ENCODE data around the gene SLC6A8.

Gene SLC6A8

GRCh38 chrX:153648358-153649177 is 39.2 kb upstream of the SLC6A8 start:
- no peak for DNase-seq

DNA sequence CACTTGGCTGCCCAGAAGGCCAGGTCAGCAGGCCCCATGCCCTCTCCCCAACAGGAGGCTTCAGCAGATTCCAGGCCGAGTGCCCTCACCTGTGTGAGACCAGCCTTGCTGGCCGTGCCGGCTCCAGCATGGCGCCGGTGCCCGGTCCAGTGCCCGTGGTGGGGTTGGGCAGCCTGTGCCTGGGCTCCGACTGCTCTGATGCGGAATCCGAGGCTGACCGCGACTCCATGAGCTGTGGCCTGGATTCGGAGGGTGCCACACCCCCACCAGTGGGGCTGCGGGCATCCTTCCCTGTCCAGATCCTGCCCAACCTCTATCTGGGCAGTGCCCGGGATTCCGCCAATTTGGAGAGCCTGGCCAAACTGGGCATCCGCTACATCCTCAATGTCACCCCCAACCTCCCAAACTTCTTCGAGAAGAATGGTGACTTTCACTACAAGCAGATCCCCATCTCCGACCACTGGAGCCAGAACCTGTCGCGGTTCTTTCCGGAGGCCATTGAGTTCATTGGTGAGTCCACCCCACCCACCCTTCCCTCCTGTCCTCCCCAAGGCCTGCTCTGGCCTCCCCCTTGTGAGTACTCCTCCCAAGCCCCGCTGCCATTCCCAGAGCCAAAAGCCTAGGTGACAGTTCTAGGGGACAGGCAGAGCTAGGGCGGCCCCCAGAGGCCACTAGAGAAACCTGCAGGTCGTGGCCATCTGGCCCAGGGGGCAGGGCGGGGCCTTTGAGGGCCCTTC is 38.4 kb upstream of the SLC6A8 start:
- DNase-seq = peak in 1 of 2 experiments; percentile 18

DNA sequence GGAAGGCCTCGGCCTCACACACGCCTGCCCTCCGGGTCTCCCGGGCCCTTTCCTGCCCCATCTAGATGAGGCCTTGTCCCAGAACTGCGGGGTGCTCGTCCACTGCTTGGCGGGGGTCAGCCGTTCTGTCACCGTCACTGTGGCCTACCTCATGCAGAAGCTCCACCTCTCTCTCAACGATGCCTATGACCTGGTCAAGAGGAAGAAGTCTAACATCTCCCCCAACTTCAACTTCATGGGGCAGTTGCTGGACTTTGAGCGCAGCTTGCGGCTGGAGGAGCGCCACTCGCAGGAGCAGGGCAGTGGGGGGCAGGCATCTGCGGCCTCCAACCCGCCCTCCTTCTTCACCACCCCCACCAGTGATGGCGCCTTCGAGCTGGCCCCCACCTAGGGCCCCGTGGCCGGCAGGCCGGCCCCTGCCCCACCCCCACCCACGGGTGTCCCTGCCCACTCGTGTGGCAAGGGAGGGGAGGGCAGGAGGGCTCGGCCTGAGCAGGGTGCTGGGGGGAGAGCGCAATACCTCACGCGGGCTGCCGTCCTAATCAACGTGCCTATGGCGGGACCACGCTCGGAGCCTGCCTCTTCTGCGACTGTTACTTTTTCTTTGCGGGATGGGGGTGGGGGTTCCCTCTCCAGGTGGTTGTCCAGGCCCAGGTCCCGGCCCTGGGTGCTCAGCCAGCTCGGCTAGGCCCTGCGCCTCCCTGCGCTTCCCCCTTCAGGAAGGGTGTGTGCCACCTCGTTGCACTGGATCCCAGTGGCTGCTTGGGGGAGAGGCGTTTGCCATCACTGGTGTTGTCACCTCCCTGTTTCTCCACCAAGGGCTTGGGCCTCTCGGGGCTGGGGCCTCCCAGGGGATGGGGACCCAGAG is 37.6 kb upstream of the SLC6A8 start:
- no peak for DNase-seq

GRCh38 chrX:153650959-153651358 is 36.8 kb upstream of the SLC6A8 start:
- DNase-seq = no peak

DNA sequence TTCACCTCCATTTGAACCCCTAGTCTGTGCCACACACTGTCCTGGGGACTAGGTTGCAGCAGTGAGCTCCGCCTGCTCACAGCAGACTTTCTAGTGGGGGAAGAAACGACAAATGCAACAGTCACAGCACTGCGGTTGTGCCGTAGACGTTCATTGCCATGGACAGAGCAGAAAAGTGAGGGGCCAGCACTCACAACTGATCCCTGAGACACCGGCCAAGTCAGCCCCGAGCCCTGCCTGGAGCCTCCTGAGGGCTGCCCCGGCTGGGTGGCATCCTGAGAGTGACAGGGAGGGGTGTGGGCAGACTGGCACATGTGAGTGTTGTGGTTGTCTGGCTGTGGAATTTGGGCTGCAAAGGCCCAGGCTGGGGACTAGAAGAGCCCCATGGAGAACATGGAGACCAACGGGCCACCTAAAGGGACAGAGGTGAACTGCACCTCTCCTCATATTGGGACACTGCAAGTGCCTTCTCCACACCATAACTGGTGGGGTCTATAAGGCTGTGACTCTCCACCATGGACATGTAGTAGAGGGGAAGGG is 36.1 kb upstream of the SLC6A8 start:
- DNase-seq = no peak

DNA sequence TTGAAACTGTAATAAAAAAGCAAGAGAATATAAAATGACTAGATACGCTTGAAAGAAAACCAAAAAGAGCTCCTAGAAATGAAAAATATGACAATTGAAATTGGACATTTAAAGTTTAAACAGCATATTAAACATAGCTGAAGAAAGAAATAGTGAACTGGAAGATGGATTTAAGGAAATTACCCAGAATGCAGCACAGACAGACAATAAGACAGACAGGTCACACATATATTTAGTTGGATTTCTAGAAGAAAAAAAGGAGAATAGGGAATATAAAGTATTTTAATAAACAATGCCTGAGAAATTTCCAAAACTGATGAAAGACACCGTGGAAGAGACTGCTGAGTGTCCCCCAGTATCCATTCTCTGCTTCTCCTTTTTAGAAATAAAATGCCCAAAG is 34.2 kb upstream of the SLC6A8 start:
- DNase-seq = no peak

GRCh38 chrX:153657161-153657560 is 30.6 kb upstream of the SLC6A8 start:
- DNase-seq = no peak

DNA sequence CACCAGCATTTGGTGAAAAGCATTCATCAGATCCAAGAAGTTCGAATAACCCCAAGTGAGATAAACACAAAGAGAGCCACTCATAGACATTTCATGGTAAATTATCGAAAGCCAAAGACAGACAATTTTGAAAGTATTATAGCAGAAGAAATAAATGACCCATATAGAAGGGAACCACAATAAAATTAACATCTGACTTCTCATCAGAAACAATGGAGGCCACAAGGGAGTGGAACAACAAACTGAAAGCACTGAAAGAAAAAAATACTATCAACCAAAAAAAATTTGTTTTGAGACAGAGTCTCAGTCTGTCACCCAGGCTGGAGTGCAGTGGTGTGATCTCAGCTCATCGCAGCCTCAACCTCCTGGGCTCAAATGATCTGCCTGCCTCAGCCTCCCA is 28.5 kb upstream of the SLC6A8 start:
- no peak for DNase-seq

DNA sequence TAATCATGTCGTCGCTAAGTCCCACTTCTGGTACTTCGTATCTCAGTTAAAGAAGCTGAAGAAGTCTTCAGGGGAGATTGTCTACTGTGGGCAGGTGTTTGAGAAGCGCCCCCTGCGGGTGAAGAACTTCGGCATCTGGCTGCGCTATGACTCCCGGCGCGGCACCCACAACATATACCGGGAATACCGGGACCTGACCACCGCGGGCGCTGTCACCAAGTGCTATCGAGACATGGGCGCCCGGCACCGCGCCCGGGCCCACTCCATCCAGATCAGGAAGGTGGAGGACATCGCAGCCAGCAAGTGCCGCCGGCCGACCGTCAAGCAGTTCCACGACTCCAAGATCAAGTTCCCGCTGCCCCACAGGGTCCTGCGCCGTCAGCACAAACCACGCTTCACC is 25.5 kb upstream of the SLC6A8 start:
- peak; percentile 41 to 58 for DNase-seq

GRCh38 chrX:153665726-153666306 is 21.9 kb upstream of the SLC6A8 start:
- no peak for DNase-seq

- no peak for DNase-seq
Measured at GRCh38 chrX:153667281-153667955, 20.3 kb upstream of the SLC6A8 start.

DNA sequence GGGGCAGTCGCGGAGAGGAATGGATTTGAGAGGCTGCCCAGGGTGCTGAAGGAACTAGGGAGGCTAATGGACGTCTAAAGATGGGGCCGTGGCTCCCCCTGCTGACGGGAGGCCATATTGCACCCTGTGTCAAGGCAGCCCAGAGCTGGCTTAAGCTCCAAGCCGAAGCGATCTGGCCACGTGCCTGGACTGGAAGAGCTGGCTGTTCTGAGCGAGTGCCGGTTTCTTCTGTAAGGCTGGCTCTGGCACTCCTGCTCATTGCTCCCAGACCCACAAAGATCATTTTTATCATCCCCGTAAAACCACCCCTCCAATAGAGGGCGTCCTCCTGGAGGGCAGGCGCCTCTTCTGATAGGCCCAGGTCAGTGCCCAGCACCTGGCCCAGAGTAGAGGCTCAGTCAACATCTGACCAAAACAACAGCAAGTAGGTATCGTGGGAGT is 19.8 kb upstream of the SLC6A8 start:
- peak; percentile 63 to 74 for DNase-seq

DNA sequence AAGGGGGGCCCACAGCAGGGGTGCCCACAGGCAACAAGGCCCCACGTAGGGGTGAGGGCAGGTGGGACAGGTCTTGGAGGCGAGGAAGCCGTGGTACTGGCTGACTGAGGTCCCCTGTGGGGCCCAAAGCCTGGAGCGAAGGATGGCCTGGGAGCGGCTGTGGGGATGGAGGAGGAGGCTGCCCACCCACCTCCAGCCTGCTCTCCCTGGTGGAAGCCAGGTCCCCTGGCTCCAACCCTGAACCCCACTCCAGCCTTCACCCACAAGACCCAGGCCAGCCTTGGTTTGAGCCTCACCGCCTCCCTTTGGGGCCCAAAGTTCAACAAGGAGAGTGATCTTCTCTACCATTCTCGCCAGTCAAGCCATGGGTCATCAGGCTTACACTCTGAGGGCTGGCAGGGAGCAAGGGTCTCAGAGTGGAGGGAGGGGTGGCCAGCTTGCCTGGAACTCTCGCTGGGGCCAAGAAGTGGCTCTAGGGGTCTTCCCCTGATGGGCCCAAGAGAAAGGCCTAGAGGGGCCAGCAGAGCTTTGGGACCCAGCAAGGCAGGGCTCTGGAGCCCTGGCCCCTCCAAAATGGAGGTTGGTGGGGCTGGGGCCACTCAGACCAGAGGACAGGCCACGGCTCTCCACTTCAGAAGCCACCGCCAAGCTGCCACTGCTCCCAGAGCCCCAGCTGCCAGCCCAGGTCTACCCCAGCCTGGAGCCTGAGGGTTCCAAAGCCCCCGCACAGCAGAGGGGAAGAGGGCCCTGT is 19.1 kb upstream of the SLC6A8 start:
- no peak for DNase-seq

GRCh38 chrX:153669174-153669890 is 18.4 kb upstream of the SLC6A8 start:
- peak in 1 of 2 experiments; percentile 53 for DNase-seq

DNA sequence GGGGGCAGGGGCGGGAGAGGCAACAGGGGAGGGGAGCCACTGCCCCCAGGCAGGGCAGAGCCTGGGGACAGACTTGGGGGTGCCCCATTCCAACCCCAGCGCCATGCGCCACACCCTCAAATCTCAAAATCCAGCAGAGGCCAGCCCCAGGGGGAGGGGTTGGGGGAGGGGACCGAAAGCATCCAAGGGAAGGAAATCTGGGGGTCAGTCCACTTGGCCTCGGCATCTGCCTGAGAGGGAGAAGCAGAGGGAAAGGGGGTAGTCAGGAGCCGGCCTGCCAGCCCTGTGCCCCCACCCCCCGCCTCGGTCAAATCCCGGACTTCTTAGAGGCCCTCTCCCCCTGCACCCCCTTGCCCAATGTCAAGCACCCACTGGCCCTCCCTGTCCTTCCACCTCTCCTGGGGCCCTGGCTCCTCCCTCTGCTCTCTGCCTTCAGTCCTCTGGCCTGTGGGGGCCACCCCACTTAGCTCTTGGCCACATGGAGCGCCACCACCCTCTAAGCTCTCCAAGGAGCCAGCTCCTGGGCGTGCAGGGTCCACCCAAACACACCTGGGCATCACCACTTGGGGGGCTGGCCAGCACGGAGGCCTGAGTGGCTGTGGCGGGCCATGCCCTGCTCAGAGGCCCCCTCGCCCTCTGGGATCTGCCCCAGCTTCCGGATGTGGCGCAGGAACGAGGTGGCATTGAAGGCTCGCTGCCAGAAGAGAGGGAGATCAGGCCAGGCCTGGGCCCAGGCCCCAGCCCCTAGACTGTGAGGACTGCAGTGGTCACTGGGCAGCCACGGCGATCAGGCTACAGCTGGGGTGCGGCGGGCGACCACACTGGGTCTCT is 17.6 kb upstream of the SLC6A8 start:
- no peak for DNase-seq

DNA sequence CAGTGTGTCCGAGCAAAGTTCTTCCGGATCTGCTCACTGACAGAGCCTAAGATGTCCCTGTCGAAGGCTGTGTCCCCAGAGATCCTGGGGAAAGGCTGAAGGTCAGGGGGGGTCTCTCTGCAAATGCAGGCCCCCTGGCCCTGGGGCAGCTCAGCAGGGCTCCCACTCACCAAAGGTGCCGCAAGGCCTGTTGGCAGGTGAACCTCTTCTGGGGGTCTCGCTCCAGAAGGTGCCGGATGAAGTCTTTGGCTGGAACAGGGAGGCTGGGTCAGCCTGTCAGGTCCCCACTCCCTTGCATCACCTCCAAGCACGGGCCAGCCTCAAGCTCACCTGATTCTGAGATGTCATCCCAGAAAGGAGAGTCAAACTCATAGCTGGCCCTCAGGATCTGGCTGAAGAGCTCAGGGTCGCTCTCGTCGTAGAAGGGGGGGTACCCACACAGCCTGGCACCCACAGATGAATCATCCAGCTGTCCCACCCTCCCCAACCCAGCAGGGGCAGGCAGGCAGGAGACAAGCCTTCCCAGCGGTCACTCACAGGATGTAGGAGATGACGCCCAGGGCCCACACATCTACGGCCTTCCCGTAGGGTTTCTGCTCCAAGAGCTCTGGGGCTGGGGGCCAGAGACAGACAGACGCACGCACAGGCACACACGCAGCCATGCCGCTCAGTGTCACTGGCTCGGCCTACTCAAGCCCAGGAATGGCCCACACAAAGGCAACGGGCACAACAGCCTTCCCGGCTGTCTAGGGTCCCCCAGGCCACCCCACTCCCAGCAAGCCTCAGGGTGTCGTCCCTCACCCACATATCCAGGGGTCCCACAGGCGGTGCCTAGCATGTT is 16.8 kb upstream of the SLC6A8 start:
- no peak for DNase-seq

DNA sequence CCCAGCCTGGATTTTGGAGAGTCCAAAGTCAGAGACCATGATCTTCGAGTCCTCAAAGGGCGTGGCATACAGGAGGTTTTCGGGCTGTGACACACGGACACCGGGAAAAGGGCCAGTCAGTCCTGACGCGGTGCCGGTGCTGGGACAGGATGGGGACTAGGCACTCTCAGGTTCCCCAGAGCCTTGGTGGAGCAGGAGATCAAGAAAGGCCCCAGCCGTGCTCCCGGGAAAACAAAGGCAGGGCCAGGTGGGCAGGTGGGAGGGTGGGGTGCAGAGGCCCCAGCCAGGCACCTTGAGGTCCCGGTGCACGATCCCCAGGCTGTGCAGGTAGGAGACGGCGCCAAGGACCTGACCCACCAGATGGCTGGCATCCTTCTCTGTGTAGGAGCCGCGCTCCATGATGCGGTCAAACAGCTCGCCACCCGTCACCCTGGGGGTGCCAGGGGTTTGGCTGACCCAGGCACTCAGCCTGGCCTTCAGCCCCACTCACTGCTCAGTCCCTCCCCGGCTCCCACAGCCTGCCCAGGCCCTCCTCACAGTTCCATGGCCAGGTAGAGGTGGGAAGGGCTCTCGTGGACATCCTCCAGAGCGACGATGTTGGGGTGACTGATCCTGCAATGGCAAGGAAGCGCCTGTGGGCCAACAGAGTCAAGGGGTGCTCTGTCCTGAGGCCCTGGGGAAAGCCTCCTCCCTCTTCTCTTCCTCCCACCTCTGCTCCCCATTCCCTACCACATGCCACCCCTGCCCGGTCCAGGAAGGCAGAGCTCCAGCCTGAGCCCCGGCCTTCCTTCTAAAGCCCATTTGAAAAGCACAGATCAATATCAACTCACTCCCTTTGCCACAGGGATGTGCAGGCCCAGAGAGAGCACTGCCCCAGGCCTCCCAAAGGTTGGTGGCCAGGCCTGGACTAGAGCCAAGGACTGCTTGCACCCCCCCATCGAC is 15.9 kb upstream of the SLC6A8 start:
- DNase-seq = no peak
